Activated naive CD4-positive, alpha-beta T cell (primary cell): ENCODE data around the gene CACNA1E.

Source experiments
- DNase-seq, 4 experiments: peaks; one replicate each; lab custom pipeline; 2025; lab: John Stamatoyannopoulos, UW

CACNA1E gene

DNA sequence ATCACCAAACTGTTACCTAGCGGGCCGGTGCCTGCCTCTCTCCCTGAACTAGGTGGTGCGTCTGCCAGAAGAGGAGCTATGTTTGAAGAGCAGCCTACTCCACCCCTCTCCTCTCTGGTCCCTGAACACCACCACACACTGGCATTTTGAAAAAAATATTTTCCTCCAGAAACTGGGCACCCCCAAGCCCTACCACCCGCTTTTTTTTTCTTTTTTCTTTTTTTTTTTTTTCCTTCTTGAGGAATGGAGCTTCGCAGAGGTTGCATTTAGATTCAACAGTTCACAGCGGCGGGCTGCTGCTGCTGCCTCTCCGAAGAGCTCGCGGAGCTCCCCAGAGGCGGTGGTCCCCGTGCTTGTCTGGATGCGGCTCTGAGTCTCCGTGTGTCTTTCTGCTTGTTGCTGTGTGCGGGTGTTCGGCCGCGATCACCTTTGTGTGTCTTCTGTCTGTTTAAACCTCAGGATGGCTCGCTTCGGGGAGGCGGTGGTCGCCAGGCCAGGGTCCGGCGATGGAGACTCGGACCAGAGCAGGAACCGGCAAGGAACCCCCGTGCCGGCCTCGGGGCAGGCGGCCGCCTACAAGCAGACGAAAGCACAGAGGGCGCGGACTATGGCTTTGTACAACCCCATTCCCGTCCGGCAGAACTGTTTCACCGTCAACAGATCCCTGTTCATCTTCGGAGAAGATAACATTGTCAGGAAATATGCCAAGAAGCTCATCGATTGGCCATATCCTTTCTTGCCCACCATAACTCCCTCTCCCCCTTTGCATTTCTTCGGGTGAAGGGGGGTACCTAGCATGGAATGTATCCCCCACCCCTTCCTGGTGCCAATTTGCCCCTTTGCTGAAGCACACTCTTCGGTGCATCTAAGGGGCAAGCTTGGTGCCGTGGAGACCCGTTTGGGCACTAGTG lies at the start of gene CACNA1E:
Gene CACNA1E (plus strand): TSS at position 233 of the 911 bp plus-strand sequence. CDS start 228 bp downstream, at position 461.
- DNase-seq, result no peak

GRCh38 chr1:181433931-181434330 lies 49.4 kb upstream of the CACNA1E start:
- no peak for DNase-seq

- no peak for DNase-seq
These were observed 45.3 kb upstream of the CACNA1E start for GRCh38 chr1:181438013-181438412.

- DNase-seq, result no peak
These were observed 42.8 kb upstream of the CACNA1E start for GRCh38 chr1:181440510-181440909.

- no peak for DNase-seq
These were observed 41.2 kb upstream of the CACNA1E start for GRCh38 chr1:181442181-181442525.

DNA sequence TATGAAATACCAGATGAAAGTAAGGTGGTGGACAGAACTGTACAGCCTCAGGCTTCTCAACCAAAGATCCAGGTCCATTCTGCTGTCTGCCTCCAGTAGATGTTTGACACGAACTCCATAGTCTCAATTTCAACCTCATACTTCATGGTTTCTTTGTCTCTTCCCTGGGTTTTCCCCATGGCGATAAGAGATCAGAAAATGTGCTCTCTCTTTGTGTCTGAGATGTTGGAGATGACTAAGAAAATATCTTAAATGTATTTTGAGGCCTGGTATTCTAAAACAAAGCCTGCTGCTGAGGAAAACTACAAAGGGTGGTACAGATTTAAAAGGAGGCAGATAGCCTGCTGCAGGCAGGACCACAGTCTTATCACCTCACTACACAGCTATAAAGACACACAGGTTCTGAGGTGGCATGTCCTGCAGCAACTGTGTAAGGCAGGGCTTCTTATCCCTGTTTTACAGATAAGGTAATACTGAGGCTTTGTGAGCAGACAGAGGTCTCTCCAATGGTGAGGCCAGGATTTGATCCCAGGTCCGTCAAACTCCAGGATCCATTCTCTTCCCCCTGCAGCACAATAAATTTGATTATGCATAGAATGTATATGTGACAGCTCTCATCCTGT lies 40.0 kb upstream of the CACNA1E start:
- no peak for DNase-seq

GRCh38 chr1:181445436-181445835 lies 37.9 kb upstream of the CACNA1E start:
- DNase-seq, result no peak

DNA sequence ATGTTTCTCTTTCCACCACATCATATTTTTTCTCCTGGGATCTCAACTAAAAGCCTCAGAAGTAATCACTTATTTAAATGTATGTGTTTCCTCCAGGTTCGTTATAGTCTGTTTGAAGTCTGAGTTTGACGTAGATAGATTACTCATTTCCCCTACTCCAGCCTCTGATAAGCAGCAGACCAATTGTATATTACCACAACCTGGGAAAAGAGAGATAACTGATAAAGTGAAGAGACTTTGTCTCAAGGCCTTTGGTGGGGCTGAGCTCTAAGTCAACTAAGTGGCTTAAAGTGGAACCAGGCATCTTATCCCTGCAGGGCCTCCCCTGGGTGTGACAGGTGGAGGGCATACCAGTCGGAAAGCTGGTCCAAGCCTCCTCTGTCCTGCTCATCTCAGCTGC lies 34.9 kb upstream of the CACNA1E start:
- no peak for DNase-seq

DNA sequence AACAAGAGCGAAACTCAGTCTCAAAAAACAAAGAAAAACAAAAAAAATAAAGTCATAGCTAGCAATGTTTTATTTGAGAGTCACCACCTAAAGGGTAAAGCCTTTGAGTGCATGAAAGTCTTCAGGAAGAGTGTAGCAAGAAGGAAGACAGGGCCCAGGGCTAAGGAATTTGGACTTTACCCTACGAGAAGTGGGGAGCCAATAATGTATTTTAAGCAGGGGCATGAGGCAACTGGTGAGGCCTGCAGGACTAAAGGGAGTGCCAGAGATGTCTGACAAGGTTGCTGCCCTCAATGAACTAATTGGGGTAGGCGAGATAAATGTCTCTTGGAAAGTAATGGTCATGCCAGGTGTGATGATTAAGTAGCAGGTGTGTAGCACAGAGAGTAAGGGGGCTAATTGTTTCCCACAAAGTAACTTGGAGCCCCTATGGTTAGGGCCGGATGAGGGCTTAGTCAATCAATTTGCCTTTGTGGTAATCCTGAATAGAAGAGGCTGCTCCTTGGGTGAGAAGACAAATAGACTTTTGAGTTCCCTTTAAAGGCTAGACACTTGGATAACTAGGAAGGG lies 31.6 kb upstream of the CACNA1E start:
- DNase-seq, result no peak

DNA sequence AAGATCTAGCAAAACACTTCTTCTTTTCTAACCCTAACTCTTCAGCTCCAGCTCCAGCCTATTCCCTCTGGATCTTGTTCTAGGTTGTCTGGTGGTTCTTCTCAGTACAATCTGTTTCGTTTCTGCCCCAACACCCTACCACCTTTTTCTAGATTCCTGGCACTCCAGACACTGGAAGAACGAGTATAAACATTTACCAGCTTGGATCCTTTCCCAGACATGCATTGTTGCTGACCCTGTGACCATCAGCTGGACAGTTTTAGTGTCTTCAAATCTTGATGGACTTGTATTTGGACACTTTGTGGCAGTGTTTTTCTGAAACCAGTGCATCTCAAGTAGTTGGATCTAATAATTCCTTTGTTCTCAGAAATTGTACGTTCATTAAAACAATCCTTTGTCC lies 30.6 kb upstream of the CACNA1E start:
- DNase-seq, result no peak

DNA sequence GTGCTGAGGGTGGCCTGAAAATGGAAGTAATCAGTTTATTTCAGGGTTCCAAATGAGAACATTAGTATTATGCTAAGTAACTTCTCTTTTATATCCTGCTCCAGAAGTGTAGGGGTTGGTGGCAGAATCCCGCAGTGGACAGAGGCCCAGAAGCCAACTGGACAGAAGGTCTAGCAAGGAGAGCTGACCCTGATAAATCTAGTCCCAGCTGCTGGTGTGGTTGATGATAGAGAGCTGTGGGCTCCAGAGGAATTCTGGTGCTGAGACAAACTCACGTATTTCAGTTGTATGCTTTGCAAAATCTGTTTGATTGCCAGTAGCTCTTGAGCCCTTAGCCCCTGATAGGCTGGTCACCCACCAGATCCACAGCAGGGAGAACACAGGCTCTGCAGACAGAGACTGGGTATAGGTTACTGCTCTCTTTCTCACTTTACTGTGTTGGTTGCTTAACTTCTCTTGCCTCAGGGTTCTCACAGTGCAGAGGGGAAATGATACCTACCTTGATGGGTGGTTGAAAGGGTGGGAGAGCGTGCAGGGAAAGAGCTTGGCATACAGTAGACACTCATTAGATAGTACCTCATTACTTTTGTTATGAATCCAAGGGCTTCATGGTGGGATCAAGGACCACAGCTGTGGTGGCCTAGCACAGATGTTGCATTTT lies 29.6 kb upstream of the CACNA1E start:
- DNase-seq, result no peak

GRCh38 chr1:181456551-181456950 lies 26.8 kb upstream of the CACNA1E start:
- no peak for DNase-seq

GRCh38 chr1:181458419-181458818 lies 24.9 kb upstream of the CACNA1E start:
- DNase-seq, result no peak

- no peak for DNase-seq
These were observed 24.2 kb upstream of the CACNA1E start for GRCh38 chr1:181459067-181459466.

GRCh38 chr1:181469829-181470228 lies 13.5 kb upstream of the CACNA1E start:
- no peak for DNase-seq

DNA sequence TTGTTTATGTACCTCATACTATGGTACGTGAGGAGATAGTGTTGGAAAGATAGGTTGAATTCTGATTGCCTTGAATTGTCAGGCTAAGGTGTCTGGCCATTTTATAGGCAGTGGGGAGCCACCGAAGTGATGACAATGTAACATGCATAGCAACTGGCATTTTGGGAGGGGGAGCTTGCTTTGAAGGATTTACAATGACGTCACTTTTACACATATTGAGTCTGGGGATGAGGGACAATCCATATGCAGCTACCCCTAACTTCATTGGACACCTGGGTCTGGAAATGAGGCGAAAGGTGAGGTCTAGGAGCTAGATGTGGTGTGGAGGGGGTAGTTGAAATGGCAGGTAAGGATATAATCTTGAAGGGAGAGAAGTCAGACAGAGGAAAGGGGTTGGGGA lies 7.7 kb upstream of the CACNA1E start:
- no peak for DNase-seq

- no peak for DNase-seq
These were observed 6.7 kb upstream of the CACNA1E start for GRCh38 chr1:181476581-181476980.

- no peak for DNase-seq
These were observed 5.0 kb upstream of the CACNA1E start for GRCh38 chr1:181478306-181478705.

DNA sequence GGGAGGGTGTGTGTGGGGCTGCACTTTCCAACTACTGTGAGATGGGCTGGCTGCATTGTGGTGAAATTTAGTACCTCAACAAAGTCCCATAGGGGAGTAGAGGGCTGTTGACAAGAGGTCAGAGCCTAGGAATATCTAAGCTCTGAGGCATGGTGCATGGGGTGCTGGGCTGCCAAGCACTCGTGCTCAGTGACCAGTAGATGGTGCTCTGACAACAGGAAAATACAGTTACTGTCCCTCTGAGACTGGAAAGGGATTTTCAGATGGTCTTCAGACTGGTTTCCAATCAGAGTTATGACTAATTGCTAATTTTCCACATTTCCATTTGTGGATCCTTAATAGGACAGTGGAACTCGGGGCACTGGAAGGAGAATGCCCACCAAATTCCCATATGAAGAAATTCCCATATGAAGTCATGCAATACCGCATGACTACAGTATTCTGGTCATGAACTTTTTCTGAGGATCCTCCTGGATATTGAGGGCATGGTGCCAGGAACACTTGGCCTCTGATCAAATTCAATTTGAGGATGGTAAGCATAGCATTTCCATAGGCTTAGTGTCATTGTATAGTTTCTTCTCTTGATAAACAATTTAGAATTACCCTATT lies 4.1 kb upstream of the CACNA1E start:
- peak in 1 of 4 experiments; percentile 4 for DNase-seq

- no peak for DNase-seq
These were observed 1.3 kb upstream of the CACNA1E start for GRCh38 chr1:181482001-181482430.

GRCh38 chr1:181482521-181483284 lies 614 bp upstream of the CACNA1E start:
- DNase-seq, result no peak
